Ramos (cell line): ENCODE data around the gene DOCK1.

Experiments
- in situ Hi-C: fragments of 300-500 bp; cut with MboI; formaldehyde crosslinking; loops from one replicate; pipeline ENCODE4 v1.14.3; 2022; ENCODE audit warnings: low sequenced_read_pairs; ENCODE audit not compliant: unreplicated experiment

Gene DOCK1

GRCh38 chr10:127462643-127463295 lies 557.5 kb downstream of the DOCK1 start:
- in situ Hi-C loops: no loop called here

DNA sequence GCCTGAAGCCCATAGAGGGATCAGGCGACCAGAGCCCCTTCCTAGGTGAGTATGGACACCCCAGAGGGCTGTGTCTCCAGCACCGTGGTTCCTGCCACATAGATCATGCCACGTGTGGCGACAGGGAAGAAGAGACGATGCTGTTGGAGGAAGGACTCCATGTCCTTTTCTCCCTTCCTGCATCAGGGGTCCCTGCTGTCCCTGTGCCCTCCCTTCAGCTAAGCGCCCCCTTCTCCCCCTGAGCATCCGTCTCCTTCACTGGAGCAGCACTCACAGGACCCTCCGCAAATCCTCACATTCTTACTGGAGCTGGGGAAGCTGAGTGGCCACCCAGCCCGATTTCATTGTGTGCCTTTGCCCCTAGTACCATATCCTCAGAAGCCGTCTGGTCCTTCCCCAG lies 558.3 kb downstream of the DOCK1 start:
- in situ Hi-C loops: no loop called here

GRCh38 chr10:127464561-127464960 lies 559.3 kb downstream of the DOCK1 start:
- in situ Hi-C loops: no loop called here

DNA sequence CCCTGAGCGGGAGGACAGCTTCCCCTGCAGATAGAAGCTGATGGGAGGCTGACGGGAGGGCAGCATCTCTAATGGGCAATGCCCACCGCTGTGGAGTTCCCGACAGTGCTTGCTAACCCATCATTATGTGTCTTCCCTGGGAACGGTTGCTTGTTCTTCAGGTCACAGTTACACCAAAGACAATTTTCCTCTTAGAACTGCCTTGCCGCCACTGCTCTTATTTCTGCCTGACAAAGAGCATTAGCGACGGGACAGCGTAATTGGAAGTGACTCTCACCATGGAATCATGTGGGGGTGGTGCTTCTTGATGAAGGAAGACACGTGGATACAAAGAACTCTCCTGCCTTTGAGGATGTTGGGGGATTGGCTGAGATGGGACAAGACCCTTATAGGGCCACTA lies 562.6 kb downstream of the DOCK1 start:
- in situ Hi-C loops: no loop called here

- in situ Hi-C loops: no loop called here
These were observed 563.4 kb downstream of the DOCK1 start for GRCh38 chr10:127468632-127469031.

GRCh38 chr10:127470911-127471310 lies 565.7 kb downstream of the DOCK1 start:
- in situ Hi-C loops: no loop called here

DNA sequence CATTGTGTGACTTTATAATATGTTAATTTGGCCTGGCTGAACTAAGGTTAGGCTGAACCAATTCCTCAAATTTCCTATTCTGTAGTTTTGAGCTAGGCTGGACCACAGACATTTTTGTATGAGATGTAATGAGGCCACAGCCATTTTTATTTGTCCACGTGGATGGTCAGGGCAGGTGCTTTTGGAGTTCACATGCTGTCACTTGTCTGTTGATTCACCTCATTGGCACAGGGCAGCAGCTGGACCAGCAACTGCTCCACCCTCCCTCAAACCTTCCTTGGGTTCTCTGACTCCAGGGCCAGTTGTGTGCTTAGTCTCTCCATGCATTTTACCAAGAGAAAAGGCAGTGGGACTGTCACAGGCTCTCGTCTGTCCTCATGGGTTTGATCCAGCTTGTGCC lies 567.7 kb downstream of the DOCK1 start:
- in situ Hi-C loops: no loop called here

GRCh38 chr10:127474501-127474900 lies 569.3 kb downstream of the DOCK1 start:
- in situ Hi-C loops: no loop called here

GRCh38 chr10:127485153-127485857 lies 580.1 kb downstream of the DOCK1 start:
- in situ Hi-C loops: no loop called here

DNA sequence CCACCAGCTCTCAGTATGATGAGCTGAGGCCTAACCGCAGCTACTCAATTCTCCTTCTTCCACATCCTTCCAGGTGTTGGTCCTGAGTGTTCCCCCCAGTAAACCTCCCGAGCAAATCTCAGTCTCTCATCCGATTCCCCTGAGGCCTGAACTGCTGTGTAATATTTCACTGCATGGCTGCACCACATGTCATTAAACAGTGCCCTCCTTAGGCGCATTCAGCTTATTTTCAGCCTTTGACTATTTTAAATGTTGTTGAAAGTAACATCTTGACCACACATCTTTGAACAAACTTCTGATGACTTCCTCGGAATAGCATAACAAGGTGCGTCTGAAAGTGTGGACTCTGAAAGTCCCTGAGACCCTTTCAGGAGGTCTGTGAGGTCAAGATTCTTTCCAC lies 581.1 kb downstream of the DOCK1 start:
- in situ Hi-C loops: no loop called here

DNA sequence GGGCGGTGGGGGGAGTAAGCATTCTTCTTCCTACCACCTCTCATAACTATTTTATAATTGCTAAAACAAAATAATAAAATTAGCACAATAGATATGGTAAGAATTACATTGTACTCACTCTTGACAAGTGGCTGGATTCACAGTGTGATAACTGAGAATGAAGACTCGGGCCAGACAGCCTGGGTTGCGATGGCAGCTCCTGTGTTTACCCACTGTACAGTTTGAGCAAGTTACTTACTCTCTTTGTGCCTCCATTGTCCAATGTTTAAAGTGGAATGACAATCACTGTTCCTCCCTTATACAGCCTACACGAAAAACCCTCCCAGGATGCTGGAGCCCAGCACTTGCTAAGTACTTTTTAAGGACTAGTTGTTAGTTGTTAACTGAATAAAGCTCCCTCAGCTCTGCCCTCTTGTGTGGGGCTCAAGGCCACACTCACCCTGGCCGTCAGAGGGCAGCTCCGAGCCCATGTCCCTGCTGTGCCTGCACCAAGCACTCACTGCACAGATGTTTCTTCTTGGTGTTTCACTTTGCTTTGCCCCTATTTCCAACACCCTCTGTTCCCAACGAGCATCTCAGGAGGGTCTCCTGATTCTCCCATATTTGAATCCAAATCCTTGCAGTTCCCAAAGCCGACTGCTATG lies 587.5 kb downstream of the DOCK1 start:
- in situ Hi-C loops: no loop called here

DNA sequence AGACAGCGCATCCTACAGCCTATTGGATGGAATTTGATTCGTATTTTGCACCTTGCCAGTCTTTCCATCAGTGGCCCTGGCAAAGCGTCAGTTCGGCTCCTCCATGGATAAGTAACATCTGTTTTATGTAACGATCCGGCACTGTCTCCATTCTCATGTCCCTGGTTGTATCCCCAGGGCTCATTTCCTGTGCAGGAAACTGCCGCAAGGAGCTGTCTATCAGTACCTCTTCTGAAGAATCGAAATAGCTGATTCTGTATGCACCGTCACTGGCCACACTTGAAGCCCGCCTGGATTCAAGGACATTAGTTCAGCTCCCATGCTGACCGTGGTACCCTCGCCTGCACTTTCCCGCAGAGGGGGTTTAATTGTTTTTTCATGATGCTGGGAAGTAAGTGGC lies 590.8 kb downstream of the DOCK1 start:
- in situ Hi-C loops: no loop called here

GRCh38 chr10:127497685-127498084 lies 592.5 kb downstream of the DOCK1 start:
- in situ Hi-C loops: no loop called here

DNA sequence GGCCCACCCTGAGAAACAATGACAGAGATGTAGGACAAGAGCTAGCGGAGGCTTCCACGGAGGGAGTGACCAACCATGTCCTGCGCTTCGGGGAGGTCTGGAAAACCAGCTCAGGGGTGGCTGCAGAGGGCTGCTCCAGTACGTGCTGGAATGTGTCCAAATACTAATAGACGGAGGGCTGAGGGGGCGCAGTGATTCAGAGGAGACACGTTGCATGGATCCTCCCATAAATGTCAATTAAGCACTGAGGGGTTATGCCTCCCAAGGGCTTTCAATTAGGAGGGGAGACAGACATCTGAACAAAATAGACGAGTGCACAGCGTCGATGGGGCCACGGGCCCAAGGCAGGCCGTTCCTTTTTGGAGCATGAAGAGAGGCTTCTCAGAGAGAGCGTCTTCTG lies 592.9 kb downstream of the DOCK1 start:
- in situ Hi-C loops: no loop called here

GRCh38 chr10:127500127-127500526 lies 594.9 kb downstream of the DOCK1 start:
- in situ Hi-C loops: no loop called here
